GM12874 (cell line): ENCODE measurements around the gene RASA1.

Source experiments
- CTCF ChIP-seq: IDR thresholded peaks from 2 replicates; pipeline ENCODE4 v1.5.1; 2011; ENCODE audit warnings: low read depth, mild to moderate bottlenecking, control low read depth, low read length, moderate library complexity; ENCODE audit not compliant: insufficient read depth

Gene RASA1

DNA sequence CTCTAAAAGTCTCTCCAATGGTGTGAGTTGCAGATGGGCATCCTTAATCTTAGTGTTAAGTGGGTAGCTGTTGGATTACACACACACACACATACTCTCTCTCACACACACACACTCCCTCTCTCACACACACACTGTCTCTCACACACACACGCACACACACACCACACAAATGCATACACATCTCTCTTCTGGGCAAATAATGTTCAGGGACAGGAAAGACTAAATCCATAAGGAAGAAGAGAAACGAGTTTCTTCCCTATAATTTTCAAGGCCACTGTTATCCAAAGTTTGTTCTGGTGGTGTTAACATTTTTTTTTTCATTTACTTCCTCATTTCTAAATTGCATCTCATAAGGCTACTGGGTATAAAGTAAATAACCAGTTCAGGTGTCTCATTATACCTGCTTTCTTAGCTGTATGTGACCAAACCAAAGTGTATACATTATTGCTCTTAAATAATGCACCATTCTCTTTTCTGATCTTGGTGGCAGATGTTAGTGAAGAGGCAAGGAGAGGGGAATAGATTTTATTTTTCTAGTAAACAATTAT, 167.5 kb downstream of the RASA1 start:
- no peak for TF ChIP-seq CTCF

DNA sequence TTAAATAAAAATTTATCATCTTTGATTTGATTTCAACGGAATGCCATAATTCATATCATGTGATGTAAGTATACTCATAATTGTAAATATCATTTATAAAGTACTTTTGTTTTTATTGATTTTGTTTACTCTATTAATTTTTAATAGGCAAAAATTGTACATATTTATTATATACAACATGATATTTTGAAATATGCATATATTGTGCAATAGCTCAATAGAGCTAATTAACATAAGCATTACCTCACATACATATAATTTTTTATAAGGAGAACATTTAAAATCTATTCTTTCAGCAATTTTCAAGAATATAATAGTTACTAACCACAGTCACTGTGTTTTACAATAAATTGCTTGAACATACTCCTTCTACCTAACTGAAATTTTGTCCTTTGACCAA, 170.0 kb downstream of the RASA1 start:
- TF ChIP-seq CTCF: no peak

GRCh38 chr5:87438231-87438630, 170.5 kb downstream of the RASA1 start:
- TF ChIP-seq CTCF: no peak
